SH-SY5Y (cell line): ENCODE results near the gene EGFR.

Experiments
- GATA2 ChIP-seq: IDR thresholded peaks from 2 replicates; pipeline ENCODE4 v1.6.1; 2011; ENCODE audit warnings: mild to moderate bottlenecking, low read depth, low read length
- GATA3 ChIP-seq: IDR thresholded peaks from 2 replicates; pipeline ENCODE4 v1.6.1; 2011; ENCODE audit warnings: low read depth, mild to moderate bottlenecking, low read length, moderate library complexity

DNA sequence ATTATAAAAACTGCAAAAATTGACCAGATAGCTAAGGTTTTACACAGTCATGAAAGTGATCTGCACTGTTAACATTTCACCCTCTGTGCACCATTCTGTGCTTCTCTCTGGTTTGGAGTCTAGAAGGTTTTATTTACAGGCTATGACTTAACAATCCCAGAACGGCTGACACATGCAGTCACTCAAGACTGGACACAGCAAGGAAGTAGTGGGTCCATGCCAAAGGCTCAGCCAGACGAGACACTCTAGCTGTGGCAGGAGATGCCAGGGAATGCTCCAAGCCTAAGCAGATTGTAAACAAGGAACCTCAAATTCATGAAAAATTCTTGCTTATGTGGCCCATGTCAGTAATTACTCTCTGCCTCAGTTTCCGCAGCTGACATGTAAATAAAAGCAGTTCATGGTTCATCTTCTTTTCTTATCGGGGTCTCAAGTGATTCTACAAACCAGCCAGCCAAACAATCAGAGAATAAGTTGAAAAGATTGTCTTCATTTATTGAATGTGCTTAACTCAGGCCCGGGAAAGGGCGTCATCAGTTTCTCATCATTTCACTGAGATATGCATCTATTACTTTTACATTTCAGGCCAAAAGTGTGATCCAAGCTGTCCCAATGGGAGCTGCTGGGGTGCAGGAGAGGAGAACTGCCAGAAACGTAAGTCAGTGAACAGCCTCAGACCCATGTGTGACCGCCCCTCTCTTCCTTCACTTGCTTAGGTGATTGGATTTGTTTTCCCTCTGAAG, 132.1 kb downstream of the EGFR start:
- TF ChIP-seq GATA2 = no peak
- TF ChIP-seq GATA3 = no peak
